ENCODE data around the gene DGUOK.

Gene DGUOK

DNA sequence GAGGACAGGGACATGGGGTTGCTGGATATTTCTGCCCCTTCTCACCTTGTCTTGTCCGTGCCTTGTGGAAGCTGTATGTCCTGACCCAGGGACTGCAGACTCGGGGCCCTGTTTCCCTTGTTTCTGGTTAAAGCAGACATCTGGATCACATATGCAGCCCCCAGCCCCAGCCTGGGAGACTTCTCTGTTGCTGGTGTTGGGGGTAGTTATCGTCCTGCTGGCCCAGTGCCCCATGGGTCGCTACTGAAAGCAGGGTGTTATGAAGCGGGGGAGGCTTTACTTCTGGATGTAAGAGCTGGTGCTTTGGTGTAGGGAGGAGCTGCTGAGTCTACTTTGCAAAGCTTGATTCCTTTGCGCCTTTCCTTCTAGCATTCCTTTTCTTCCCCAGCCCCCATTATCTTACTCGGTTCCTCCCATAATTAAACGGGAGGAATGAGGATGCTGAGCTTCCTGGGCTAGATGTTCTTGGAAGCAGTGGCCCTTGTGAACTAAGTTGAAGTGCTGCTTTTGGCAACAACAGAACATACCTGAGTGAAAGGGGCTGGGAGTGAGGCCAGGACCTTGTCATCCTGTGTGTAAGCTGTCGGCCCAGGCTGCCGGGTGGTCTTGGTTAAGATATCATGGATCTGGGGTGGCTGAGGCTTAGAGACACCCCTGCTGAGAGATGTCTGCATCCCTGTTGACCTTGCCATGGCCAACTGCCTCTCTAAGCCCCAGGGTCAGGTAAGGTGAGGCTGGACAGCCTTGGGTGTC is 61.4 kb downstream of the DGUOK start:
- Histone ChIP-seq H3K4me3 (ENCODE audit: low read depth, low read length) (0 out of 2 replicates have a peak overlapping the region, but pooled peaks have one; percentile 25), H2AFZ (ENCODE audit: low read length, unreplicated experiment) (no peak overlapping the region), H3K4me1 (ENCODE audit: control insufficient read depth, insufficient read depth, low read length, unreplicated experiment) (peaks cover 33% of the 10 kb centered on the region), H3K27ac (ENCODE audit: low read depth, low read length) (no peak overlapping the region), H3K27me3 (ENCODE audit: insufficient read depth, low read length) (no peaks in the 10 kb centered on the region), H3K36me3 (ENCODE audit: insufficient read depth, low read length) (peaks cover 15% of the 10 kb centered on the region; the same call in 1 of the 2 replicates), H3K79me2 (ENCODE audit: control insufficient read depth, insufficient read depth, low read length, unreplicated experiment) (peaks cover 54% of the 10 kb centered on the region)

DNA sequence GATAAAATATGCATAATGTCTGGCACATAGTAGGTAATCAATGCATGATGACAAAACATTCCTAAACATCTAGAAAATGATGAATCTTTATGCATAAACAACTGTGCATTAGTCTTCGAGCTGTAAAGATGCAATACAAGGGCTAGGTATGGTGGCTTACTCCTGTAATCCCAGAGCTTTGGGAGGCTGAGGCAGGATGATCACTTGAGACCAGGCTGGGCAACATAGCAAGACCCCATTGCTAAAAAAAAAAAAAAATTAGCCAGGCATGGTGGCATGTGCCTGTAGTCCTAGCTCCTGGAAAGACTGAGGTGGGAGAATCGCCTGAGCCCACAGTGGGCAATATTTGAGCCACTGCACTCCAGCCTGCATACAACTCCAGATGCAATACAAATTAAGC is 63.3 kb downstream of the DGUOK start:
- Histone ChIP-seq H3K36me3 (ENCODE audit: insufficient read depth, low read length) (peaks cover 15% of the 10 kb centered on the region; the same call in 1 of the 2 replicates), H3K27me3 (ENCODE audit: insufficient read depth, low read length) (no peaks in the 10 kb centered on the region), H3K79me2 (ENCODE audit: control insufficient read depth, insufficient read depth, low read length, unreplicated experiment) (peaks cover 59% of the 10 kb centered on the region), H3K4me3 (ENCODE audit: low read depth, low read length) (no peak overlapping the region), H3K4me1 (ENCODE audit: control insufficient read depth, insufficient read depth, low read length, unreplicated experiment) (peaks cover 45% of the 10 kb centered on the region), H2AFZ (ENCODE audit: low read length, unreplicated experiment) (no peak overlapping the region), H3K27ac (ENCODE audit: low read depth, low read length) (no peak overlapping the region)

DNA sequence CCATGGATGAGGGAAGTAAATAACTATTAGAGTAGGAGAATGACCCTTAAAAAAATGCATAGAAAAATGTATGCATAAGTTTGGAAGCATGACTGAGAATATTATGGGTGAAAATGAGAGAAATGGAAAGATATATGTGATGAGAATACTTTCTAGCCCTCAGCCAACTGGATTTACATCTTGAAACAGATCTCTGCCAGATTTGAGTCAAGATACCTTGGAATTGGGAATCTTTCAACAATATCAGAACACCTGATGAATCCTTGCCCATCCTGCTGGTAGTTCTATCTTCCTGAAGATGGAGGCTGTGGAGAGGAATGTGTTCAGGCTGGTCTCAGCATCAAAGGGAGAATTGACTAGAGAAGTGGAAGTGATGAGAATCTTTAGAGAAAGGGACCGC is 63.9 kb downstream of the DGUOK start:
- H3K36me3 ChIP-seq (ENCODE audit: insufficient read depth, low read length), result peaks cover 15% of the 10 kb centered on the region; the same call in 1 of the 2 replicates
- no peaks in the 10 kb centered on the region for H3K27me3 ChIP-seq (ENCODE audit: insufficient read depth, low read length)
- no peak overlapping the region for H2AFZ ChIP-seq (ENCODE audit: low read length, unreplicated experiment)
- H3K79me2 ChIP-seq (ENCODE audit: control insufficient read depth, insufficient read depth, low read length, unreplicated experiment), result peaks cover 60% of the 10 kb centered on the region
- no peak overlapping the region for H3K27ac ChIP-seq (ENCODE audit: low read depth, low read length)
- no peak overlapping the region for H3K4me3 ChIP-seq (ENCODE audit: low read depth, low read length)
- H3K4me1 ChIP-seq (ENCODE audit: control insufficient read depth, insufficient read depth, low read length, unreplicated experiment), result peaks cover 45% of the 10 kb centered on the region

DNA sequence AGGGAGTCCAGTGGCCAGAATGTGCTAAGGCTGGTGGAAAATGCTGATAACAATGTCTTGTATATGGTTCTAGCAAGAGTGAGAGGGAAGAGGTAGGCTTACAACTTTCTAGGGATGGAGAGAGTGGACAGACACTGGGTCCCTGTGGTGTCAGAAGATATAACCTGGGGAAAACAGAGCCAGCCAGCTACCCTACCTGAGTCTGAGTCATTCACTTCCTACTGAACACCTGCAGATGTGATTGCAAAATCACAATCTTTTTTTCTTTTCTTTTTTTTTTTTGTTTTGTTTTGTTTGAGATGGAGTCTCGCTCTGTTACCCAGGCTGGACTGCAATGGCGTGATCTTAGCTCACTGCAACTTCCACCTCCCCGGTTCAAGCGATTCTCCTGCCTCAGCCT is 65.4 kb downstream of the DGUOK start:
- Histone ChIP-seq H3K27ac (ENCODE audit: low read depth, low read length) (no peak overlapping the region), H3K36me3 (ENCODE audit: insufficient read depth, low read length) (peaks cover 13% of the 10 kb centered on the region; the same call in 1 of the 2 replicates), H3K27me3 (ENCODE audit: insufficient read depth, low read length) (no peaks in the 10 kb centered on the region), H2AFZ (ENCODE audit: low read length, unreplicated experiment) (no peak overlapping the region), H3K4me1 (ENCODE audit: control insufficient read depth, insufficient read depth, low read length, unreplicated experiment) (peaks cover 32% of the 10 kb centered on the region), H3K79me2 (ENCODE audit: control insufficient read depth, insufficient read depth, low read length, unreplicated experiment) (peaks cover 55% of the 10 kb centered on the region), H3K4me3 (ENCODE audit: low read depth, low read length) (no peak overlapping the region)

DNA sequence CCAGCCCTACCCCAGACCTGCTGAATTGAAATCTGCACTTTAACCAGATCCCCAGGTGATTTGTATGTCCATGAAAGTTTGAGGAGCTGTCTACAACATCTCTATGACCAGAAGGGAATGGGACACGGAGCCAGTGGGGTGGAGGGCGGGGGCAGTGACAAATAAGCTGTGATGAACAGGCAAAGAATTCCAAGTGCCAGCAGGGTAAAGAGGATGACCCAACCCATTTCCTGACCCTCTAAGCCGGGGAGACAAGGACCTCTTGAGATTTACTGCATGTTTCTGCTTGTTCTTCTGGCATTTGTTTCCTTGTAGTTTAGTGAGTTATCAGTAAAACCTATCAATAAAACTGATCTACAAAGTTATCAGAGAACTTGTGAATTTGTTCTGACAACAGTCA is 66.7 kb downstream of the DGUOK start:
- Histone ChIP-seq H3K4me3 (ENCODE audit: low read depth, low read length) (peak overlapping the region; percentile 20; the same call in 1 of the 2 replicates), H3K4me1 (ENCODE audit: control insufficient read depth, insufficient read depth, low read length, unreplicated experiment) (peaks cover 18% of the 10 kb centered on the region), H2AFZ (ENCODE audit: low read length, unreplicated experiment) (no peak overlapping the region), H3K36me3 (ENCODE audit: insufficient read depth, low read length) (peaks cover 10% of the 10 kb centered on the region; the same call in 1 of the 2 replicates), H3K79me2 (ENCODE audit: control insufficient read depth, insufficient read depth, low read length, unreplicated experiment) (peaks cover 51% of the 10 kb centered on the region), H3K27me3 (ENCODE audit: insufficient read depth, low read length) (no peaks in the 10 kb centered on the region), H3K27ac (ENCODE audit: low read depth, low read length) (peak overlapping the region; percentile 24; the same call in 1 of the 2 replicates)

DNA sequence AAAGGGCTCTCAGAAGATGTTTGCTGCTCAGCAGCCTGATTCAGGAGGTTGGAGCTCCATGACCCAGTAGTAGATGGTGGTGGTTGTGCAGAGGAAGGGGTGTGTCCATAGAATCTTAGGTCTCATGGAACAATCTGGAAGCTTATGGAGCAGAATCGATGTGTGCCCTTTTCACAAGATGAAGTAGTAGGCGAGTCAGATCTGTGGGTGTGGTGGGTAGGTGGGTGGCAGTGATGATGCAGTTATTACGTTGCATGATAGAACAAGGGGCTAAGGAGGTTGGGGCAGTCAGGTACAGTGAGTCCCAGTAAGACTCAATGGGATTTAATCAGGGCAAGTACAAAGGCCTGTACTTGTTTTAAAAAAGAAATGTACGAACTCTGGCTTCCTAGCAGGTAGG is 67.1 kb downstream of the DGUOK start:
- Histone ChIP-seq H3K27ac (ENCODE audit: low read depth, low read length) (peak overlapping the region; percentile 24; the same call in 1 of the 2 replicates), H3K79me2 (ENCODE audit: control insufficient read depth, insufficient read depth, low read length, unreplicated experiment) (peaks cover 48% of the 10 kb centered on the region), H3K27me3 (ENCODE audit: insufficient read depth, low read length) (no peaks in the 10 kb centered on the region), H3K4me1 (ENCODE audit: control insufficient read depth, insufficient read depth, low read length, unreplicated experiment) (peaks cover 16% of the 10 kb centered on the region), H3K4me3 (ENCODE audit: low read depth, low read length) (peak overlapping the region; percentile 20; the same call in 1 of the 2 replicates), H3K36me3 (ENCODE audit: insufficient read depth, low read length) (peaks cover 7% of the 10 kb centered on the region; the same call in 1 of the 2 replicates), H2AFZ (ENCODE audit: low read length, unreplicated experiment) (no peak overlapping the region)

DNA sequence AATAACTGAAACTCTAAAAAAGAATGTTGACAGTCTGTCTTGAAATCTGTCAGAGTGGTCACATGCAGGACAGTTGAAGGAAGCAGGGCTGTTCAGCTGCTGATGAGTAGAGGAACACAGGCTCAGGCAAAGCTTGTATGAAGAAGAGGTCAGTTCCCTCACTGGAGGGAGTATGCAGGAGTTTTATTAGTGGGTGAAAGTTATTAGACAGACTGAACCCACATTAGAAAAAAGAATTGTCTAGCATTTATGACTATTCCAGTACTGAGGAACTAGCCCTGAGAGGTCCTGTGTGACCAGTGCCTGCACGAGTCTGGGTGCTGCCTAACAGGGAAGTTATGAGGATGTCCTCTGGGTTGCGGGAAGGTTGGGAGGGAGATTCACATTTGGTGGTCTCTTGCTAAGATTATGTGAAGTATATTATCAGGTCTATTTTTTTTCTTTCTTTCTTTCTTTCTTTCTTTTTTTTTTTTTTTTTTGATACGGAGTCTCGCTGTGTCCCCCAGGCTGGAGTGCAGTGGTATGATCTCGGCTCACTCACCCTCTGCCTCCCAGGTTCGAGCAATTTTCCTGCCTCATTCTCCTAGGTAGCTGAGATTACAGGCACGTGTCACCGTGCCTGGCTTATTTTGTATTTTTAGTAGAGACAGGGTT is 67.6 kb downstream of the DGUOK start:
- H3K4me1 ChIP-seq (ENCODE audit: control insufficient read depth, insufficient read depth, low read length, unreplicated experiment), result peaks cover 16% of the 10 kb centered on the region
- H3K79me2 ChIP-seq (ENCODE audit: control insufficient read depth, insufficient read depth, low read length, unreplicated experiment), result peaks cover 48% of the 10 kb centered on the region
- H3K27ac ChIP-seq (ENCODE audit: low read depth, low read length), result peak overlapping the region; percentile 24; the same call in 1 of the 2 replicates
- no peak overlapping the region for H2AFZ ChIP-seq (ENCODE audit: low read length, unreplicated experiment)
- peaks cover 7% of the 10 kb centered on the region; the same call in 1 of the 2 replicates for H3K36me3 ChIP-seq (ENCODE audit: insufficient read depth, low read length)
- no peaks in the 10 kb centered on the region for H3K27me3 ChIP-seq (ENCODE audit: insufficient read depth, low read length)
- H3K4me3 ChIP-seq (ENCODE audit: low read depth, low read length), result no peak overlapping the region

DNA sequence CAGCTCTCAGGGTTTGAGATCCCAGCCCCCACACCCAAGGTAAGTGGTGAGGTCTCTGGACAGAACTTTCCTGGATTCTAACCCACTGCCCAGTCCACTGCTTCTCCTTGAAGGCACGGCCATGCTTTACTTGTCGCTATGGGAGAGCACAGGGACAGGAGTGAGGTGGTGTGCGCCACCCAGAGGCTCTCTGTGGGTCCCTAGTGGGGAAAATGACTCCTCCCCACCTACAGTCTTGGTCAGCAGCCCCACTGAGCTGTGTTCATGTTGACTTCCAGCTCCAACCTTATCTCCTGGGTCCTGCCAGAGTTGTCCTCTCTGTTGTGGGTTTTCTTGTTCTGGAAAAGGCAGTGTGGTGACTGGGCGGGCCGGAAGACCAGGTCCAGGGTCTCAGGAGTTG is 69.1 kb downstream of the DGUOK start:
- Histone ChIP-seq H3K79me2 (ENCODE audit: control insufficient read depth, insufficient read depth, low read length, unreplicated experiment) (peaks cover 41% of the 10 kb centered on the region), H3K27ac (ENCODE audit: low read depth, low read length) (no peak overlapping the region), H3K27me3 (ENCODE audit: insufficient read depth, low read length) (no peaks in the 10 kb centered on the region), H3K36me3 (ENCODE audit: insufficient read depth, low read length) (no peaks in the 10 kb centered on the region), H3K4me3 (ENCODE audit: low read depth, low read length) (no peak overlapping the region), H2AFZ (ENCODE audit: low read length, unreplicated experiment) (no peak overlapping the region), H3K4me1 (ENCODE audit: control insufficient read depth, insufficient read depth, low read length, unreplicated experiment) (peaks cover 30% of the 10 kb centered on the region)

DNA sequence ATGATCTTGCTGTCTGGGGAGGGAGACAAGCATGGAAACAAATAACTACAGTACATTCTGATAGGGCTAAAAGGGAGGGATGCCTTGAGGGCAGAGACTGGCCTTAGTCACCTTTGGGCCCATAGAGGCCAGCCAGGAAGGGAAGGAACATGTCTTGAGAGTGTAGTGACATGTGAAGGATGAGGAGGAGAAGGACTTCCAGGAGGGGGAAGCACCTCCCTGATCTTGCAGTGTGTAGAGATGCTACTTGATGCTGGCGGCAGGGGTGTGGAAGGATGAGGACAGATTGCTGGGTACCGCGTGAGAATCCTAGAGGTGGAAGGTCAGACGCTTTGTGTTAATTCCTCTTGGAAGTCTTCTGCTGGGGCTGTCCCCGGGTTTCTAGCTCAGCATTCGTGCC is 71.1 kb downstream of the DGUOK start:
- Histone ChIP-seq H3K4me1 (ENCODE audit: control insufficient read depth, insufficient read depth, low read length, unreplicated experiment) (peaks cover 41% of the 10 kb centered on the region), H2AFZ (ENCODE audit: low read length, unreplicated experiment) (no peak overlapping the region), H3K27ac (ENCODE audit: low read depth, low read length) (no peak overlapping the region), H3K4me3 (ENCODE audit: low read depth, low read length) (no peak overlapping the region), H3K79me2 (ENCODE audit: control insufficient read depth, insufficient read depth, low read length, unreplicated experiment) (peaks cover 44% of the 10 kb centered on the region), H3K36me3 (ENCODE audit: insufficient read depth, low read length) (no peaks in the 10 kb centered on the region), H3K27me3 (ENCODE audit: insufficient read depth, low read length) (no peaks in the 10 kb centered on the region)

DNA sequence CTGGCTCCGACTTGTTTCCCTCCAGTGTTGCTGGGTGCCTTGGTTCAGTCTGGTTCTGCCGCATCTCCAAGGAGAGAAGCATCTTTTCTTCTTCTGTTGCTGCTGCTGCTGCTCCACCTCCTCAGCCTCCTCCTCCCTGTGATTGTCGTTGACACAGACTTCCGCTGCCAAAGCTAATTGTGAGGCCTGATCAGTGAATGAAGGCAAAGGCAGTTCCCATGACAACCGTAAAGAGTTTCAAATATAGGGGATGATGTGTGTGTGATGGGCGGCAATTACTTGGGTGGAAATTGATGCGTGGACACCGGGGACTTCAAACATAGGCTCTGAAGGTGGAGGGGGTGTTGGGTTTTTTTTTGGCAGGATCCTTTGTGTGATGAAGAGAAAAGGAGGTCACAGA is 71.8 kb downstream of the DGUOK start:
- Histone ChIP-seq H2AFZ (ENCODE audit: low read length, unreplicated experiment) (no peak overlapping the region), H3K36me3 (ENCODE audit: insufficient read depth, low read length) (no peaks in the 10 kb centered on the region), H3K79me2 (ENCODE audit: control insufficient read depth, insufficient read depth, low read length, unreplicated experiment) (peaks cover 42% of the 10 kb centered on the region), H3K4me3 (ENCODE audit: low read depth, low read length) (no peak overlapping the region), H3K27ac (ENCODE audit: low read depth, low read length) (no peak overlapping the region), H3K27me3 (ENCODE audit: insufficient read depth, low read length) (no peaks in the 10 kb centered on the region), H3K4me1 (ENCODE audit: control insufficient read depth, insufficient read depth, low read length, unreplicated experiment) (peaks cover 35% of the 10 kb centered on the region)

All from ACC112 (cell line).